Peyer's patch (tissue), 4 donors: ENCODE data around the gene ARX. TPM values are rescaled to one million over a fixed set of nuclear protein-coding genes. Genes with fewer than 3 reads are reported as not detected.
A peak's percentile ranks its signal among the peaks of the same experiment; 100 is the strongest.

Experiments
- DNase-seq, 3 donors: peaks; one replicate each; pipeline ENCODE4 v3.0.0-alpha.2; 2017 to 2019
- H3K27ac ChIP-seq, 4 donors: fragments of 200-600 bp; sonication (generic); one replicate each; pipeline ENCODE4 v1.5.1; 2016 to 2019
- H3K27me3 ChIP-seq, 2 donors: fragments of 200-600 bp; sonication (generic); one replicate each; pipeline ENCODE4 v1.5.1; 2019
- H3K36me3 ChIP-seq, 3 donors: fragments of 200-600 bp; sonication (generic); one replicate each; pipeline ENCODE4 v1.5.1; 2016 to 2019
- H3K4me1 ChIP-seq, 4 donors: fragments of 200-600 bp; sonication (generic); one replicate each; pipeline ENCODE4 v1.5.1; 2016 to 2019
- H3K4me3 ChIP-seq, 4 donors: fragments of 200-600 bp; sonication (generic); 1 replicate in 3 of 4; 2 replicates in 1 of 4; pipeline ENCODE4 v1.5.1; 2016 to 2019; ENCODE audit warnings: mild to moderate bottlenecking in 1 of 4
- H3K9me3 ChIP-seq, 4 donors: fragments of 200-600 bp; sonication (generic); one replicate each; pipeline ENCODE4 v1.5.1; 2016 to 2019; ENCODE audit warnings: mild to moderate bottlenecking in 1 of 4
- POLR2A ChIP-seq, 2 donors: fragments of 450-650 bp; IDR thresholded peaks; one replicate each; pipeline ENCODE4 v1.5.1; 2017; ENCODE audit warnings: antibody characterized with exemption in 2 of 2, mild to moderate bottlenecking in 2 of 2, moderate library complexity in 2 of 2
- total RNA-seq, 4 donors: library from RNA; depleted of rRNA; stranded (reverse); fragments of >200 nt; gene quantifications; one replicate each; pipeline ENCODE4 v1.1.0, GENCODE V29; 2016
- TF ChIP-seq, protein P1 (sequence below), 6 experiments: fragments of 450-650 bp in 4 of 6; fragments of 200-600 bp in 2 of 6; sonication (generic) in 1 of 6; IDR thresholded peaks; one replicate each; pipeline ENCODE4 v1.5.1; 2017 to 2019; ENCODE audit warnings: antibody characterized with exemption in 6 of 6, mild to moderate bottlenecking in 3 of 6, moderate library complexity in 1 of 6

The ARX gene
- total RNA-seq, result 1 to 10 TPM in 1 of 4 donors, under 1 TPM in 2, not detected in 1; 0.40 to 1.0 (median 0.88) TPM

DNA sequence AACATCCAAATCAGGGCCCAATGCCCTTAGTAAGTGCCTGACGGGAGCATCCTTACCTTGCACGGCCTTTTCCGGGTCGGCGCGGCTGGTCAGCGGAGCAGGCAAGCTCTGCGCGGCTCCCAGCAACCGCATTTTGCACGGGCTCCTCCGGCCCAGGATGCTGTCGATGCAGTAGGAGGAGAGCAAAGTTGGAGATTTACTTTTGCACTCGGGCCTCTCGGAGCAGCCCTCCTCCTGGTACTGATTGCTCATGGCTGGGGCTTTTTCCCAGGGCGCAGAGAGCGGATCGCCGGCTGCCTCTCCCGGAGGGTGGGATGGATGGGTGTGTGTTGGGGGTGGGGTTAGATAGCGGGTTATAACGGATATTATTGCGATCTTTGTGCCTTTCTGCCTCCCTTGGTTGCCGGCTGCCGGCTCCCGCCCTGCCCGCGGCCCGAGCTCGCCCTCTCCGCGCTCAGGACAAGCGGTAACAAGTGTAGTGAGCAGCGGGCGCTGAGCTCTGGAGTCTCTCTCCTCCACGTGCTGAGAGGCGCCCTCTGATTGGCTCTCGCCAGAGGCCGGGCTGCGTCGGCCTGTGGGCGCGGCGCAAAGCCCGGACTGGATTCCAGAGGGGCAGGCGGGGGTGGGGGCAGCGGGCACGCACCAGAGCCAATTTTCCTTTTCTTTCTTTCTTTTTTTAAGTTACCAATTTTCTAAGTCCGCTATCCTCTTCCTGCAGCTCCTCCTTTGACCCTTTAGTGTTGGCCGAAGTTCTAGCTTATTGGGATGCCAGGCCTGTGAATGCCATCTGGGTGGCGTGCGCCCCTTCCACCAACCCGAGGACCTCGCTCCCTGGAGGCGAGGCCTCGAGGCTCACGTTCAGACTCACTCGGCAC, at the start of gene ARX:
ARX (minus strand) TSS at position 480 of the 875 bp plus-strand sequence; CDS start at position 252, 228 bp downstream.
- no peak within 1 kb of the TSS for H3K27ac ChIP-seq
- peaks cover 0 to 16% of the 10 kb centered on the region in 2 donors for H3K27me3 ChIP-seq
- no peak for TF ChIP-seq POLR2A (IDR thresholded peaks at IDR 0.05)
- TF ChIP-seq, protein P1, sequence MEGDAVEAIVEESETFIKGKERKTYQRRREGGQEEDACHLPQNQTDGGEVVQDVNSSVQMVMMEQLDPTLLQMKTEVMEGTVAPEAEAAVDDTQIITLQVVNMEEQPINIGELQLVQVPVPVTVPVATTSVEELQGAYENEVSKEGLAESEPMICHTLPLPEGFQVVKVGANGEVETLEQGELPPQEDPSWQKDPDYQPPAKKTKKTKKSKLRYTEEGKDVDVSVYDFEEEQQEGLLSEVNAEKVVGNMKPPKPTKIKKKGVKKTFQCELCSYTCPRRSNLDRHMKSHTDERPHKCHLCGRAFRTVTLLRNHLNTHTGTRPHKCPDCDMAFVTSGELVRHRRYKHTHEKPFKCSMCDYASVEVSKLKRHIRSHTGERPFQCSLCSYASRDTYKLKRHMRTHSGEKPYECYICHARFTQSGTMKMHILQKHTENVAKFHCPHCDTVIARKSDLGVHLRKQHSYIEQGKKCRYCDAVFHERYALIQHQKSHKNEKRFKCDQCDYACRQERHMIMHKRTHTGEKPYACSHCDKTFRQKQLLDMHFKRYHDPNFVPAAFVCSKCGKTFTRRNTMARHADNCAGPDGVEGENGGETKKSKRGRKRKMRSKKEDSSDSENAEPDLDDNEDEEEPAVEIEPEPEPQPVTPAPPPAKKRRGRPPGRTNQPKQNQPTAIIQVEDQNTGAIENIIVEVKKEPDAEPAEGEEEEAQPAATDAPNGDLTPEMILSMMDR (IDR thresholded peaks at IDR 0.05), result no peak
- peaks cover 0 to 19% (median 0%) of the 10 kb centered on the region in 4 donors for H3K4me1 ChIP-seq
- no peaks in the 10 kb centered on the region for H3K36me3 ChIP-seq
- DNase-seq, result peak in 2 of 3 donors; percentile 62 to 68
- H3K9me3 ChIP-seq, result peaks cover 0 to 5% (median 0%) of the 10 kb centered on the region in 4 donors
- H3K4me3 ChIP-seq, result peak within 1 kb of the TSS in 1 of 4 donors; percentile 26

DNA sequence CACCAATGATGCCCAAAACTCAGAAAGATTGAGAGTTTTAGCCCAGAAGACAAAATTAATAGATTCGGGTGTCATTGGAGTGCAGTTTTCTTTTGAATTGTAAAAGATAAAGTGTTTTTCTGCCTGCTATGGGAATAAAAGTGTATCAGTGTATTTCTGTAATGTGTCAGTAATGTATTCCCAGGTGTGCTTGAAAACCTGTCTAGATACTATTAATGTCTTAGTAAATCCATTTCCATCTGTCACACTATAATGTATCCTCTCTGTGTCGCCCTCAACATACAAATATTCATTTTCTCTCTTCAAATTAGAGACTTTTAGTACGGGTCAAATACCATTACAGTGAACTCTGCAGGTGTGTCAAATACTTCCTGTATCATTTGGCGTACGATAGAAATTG, 43.5 kb upstream of the ARX start:
- no peak overlapping the region for H3K4me3 ChIP-seq
- no peaks in the 10 kb centered on the region for H3K9me3 ChIP-seq
- no peaks in the 10 kb centered on the region for H3K36me3 ChIP-seq
- no peak for DNase-seq
- no peak for TF ChIP-seq POLR2A (IDR thresholded peaks at IDR 0.05)
- TF ChIP-seq, protein P1 (IDR thresholded peaks at IDR 0.05), result no peak
- H3K4me1 ChIP-seq, result no peaks in the 10 kb centered on the region
- H3K27ac ChIP-seq, result no peak overlapping the region
- no peaks in the 10 kb centered on the region for H3K27me3 ChIP-seq

DNA sequence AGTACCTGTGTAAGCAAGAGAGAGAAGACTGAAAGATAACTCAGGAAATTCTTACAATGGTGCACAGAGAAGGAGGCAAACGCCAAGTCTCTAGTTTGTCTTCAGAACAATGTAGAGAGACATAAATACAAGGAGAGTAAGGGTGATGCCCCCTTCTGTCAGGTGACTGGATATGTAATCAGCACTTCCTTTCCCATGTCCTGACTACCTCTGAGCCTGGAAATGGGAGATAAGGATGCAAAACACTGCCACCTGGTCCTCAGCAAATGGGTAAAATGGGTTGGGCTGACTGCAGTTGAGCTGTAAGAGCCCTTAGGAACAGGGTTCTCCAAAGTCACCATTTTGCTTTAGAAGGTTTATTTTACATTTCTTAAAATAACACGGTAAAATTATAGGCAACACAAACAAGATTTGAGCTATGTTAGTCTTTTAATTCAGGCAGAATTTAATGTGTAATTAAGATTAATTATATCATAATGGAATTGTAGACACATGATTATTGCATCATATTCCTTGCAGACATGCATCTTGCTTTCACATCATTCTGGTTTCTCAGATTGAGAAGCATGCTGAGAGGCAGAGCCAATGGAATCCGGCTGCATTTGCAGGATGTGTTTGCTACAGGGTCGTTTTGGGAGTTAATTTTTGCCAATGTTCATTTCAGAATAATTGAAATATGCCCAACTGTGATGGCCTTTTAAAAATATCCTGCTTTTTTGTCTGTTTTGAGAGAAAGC, 37.2 kb upstream of the ARX start:
- no peak overlapping the region for H3K4me3 ChIP-seq

DNA sequence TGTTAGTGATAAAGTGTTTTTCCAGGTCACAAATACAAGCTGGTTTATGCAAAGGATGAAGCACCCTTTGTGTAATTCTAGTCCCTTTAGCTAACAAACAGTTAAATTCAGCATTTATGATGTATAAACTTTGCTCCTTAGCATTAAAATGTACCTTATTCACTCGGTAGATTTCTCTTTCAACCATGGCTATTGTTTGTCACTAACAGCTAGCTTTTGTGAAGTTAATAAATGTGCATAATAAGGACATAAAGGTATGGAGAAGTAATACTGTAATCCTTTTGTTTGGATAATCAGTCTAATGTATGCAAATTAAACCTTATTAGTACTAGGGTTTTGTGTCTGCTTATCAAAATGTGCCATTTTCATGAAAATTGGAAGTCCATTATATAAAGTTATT, 34.2 kb upstream of the ARX start:
- H3K4me3 ChIP-seq, result no peak overlapping the region
- no peak overlapping the region for H3K27ac ChIP-seq
- TF ChIP-seq POLR2A (IDR thresholded peaks at IDR 0.05), result no peak
- TF ChIP-seq, protein P1 (IDR thresholded peaks at IDR 0.05), result no peak
- no peaks in the 10 kb centered on the region for H3K36me3 ChIP-seq
- H3K9me3 ChIP-seq, result no peaks in the 10 kb centered on the region
- DNase-seq, result no peak
- H3K4me1 ChIP-seq, result no peaks in the 10 kb centered on the region
- no peaks in the 10 kb centered on the region for H3K27me3 ChIP-seq

More for the DNA sequence above, 37.2 kb upstream of the ARX start:
- no peaks in the 10 kb centered on the region for H3K9me3 ChIP-seq
- H3K27me3 ChIP-seq, result no peaks in the 10 kb centered on the region
- DNase-seq, result no peak
- H3K4me1 ChIP-seq, result no peaks in the 10 kb centered on the region
- no peak overlapping the region for H3K27ac ChIP-seq
- H3K36me3 ChIP-seq, result no peaks in the 10 kb centered on the region
- TF ChIP-seq, protein P1 (IDR thresholded peaks at IDR 0.05), result no peak

DNA sequence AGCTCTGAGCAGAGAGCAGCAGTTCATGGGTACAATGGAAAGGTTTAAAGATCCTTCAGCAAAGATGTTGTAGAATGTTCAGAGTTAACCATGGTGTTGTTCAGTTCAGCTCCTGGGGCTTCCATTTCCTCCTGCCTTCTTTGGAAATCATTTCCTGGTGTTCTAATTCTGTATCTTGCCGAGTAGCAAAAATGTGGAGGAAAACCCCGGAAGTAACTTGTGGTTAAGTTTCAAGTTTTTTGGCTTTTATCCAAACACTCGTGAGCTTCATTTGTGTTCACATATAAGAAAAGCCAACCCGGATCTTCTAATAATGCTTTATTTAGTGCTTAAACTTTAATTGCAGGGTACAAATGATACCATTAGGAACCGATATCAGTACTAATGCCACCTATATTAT, 33.6 kb upstream of the ARX start:
- H3K9me3 ChIP-seq, result no peaks in the 10 kb centered on the region
- TF ChIP-seq POLR2A (IDR thresholded peaks at IDR 0.05), result no peak
- TF ChIP-seq, protein P1 (IDR thresholded peaks at IDR 0.05), result no peak
- DNase-seq, result no peak
- no peak overlapping the region for H3K27ac ChIP-seq
- no peaks in the 10 kb centered on the region for H3K4me1 ChIP-seq
- H3K36me3 ChIP-seq, result no peaks in the 10 kb centered on the region
- H3K4me3 ChIP-seq, result no peak overlapping the region
- no peaks in the 10 kb centered on the region for H3K27me3 ChIP-seq
